Kidney (tissue), 14 donors: ENCODE measurements around the gene NIPBL. TPM values are rescaled to one million over a fixed set of nuclear protein-coding genes. Genes with fewer than 3 reads are reported as not detected.
"Not testable (repeated sequence)": the region's sequence is repeated elsewhere in the genome, so short reads cannot be mapped to it uniquely, and the experiment has no call there.

Source experiments
- DNase-seq, 5 donors: peaks; one replicate each; pipeline ENCODE4 v3.0.0-alpha.2; 2013 to 2020
- FAIRE-seq: peaks from 2 replicates; lab custom pipeline; 2012; peaks lifted over from hg19 to GRCh38; lab: Jason Lieb, UNC
- H3K27ac ChIP-seq, 2 donors: one replicate each; pipeline ENCODE4 v1.7.0; 2013; ENCODE audit warnings: low read depth in 2 of 2, low read length in 2 of 2, inconsistent platforms in 1 of 2
- H3K27me3 ChIP-seq: one replicate; pipeline ENCODE4 v1.7.1; 2013; ENCODE audit warnings: low read length, inconsistent platforms; ENCODE audit not compliant: control insufficient read depth, insufficient read depth
- H3K36me3 ChIP-seq, 3 donors: one replicate each; pipeline versions ENCODE4 v1.7.0 to v1.7.1; 2013; ENCODE audit warnings: low read length in 3 of 3, control low read depth in 1 of 3, inconsistent platforms in 1 of 3; ENCODE audit not compliant: insufficient read depth in 3 of 3, control insufficient read depth in 2 of 3
- H3K4me1 ChIP-seq, 3 donors: one replicate each; pipeline versions ENCODE4 v1.7.0 to v1.7.1; 2013; ENCODE audit warnings: low read length in 3 of 3, inconsistent platforms in 1 of 3, low read depth in 1 of 3; ENCODE audit not compliant: control insufficient read depth in 2 of 3, insufficient read depth in 2 of 3
- H3K4me3 ChIP-seq, 3 donors: one replicate each; pipeline versions ENCODE4 v1.7.0 to v1.8.1; 2013; ENCODE audit warnings: low read length in 3 of 3, control low read depth in 1 of 3, inconsistent platforms in 1 of 3
- H3K9ac ChIP-seq, 3 donors: one replicate each; pipeline versions ENCODE4 v1.7.0 to v1.7.1; 2013; ENCODE audit warnings: low read length in 3 of 3, control low read depth in 1 of 3, inconsistent platforms in 1 of 3
- H3K9me3 ChIP-seq, 3 donors: one replicate each; pipeline versions ENCODE4 v1.7.0 to v1.7.1; 2013; ENCODE audit warnings: low read length in 3 of 3, control low read depth in 1 of 3, inconsistent platforms in 1 of 3; ENCODE audit not compliant: control insufficient read depth in 2 of 3, insufficient read depth in 1 of 3
- CTCF ChIP-seq: IDR thresholded peaks from 3 replicates; pipeline ENCODE4 v1.5.1; 2012; ENCODE audit warnings: mild to moderate bottlenecking, moderate library complexity, borderline replicate concordance; ENCODE audit not compliant: insufficient read depth; ENCODE audit errors: extremely low read depth
- intact Hi-C: fragments of 100-400 bp; cut with DNase I; formaldehyde crosslinking; loops from one replicate; pipeline ENCODE4 v1.11.1; 2022
- polyA plus RNA-seq: library from polyadenylated mRNA; stranded (reverse); fragments of 350-450 nt; fragmentation: Illumina TruSeq; extraction: RNeasy Lipid Tissue Mini Kit (QIAGEN cat#74804); gene quantifications from one replicate; pipeline ENCODE4 v1.2.3, GENCODE V29; 2014; ENCODE audit warnings: low read depth, low replicate concordance; ENCODE audit not compliant: insufficient read depth
- total RNA-seq: library from RNA; stranded (reverse); fragmentation: NEBNext Ultra II Directional; extraction: Animal tissue kit (Norgen Biotek cat#: 25700); gene quantifications from one replicate; pipeline ENCODE4 v1.2.1, GENCODE V29; 2021
- donor health status: control.
- donor health status: control.
- donor health status: control.
- donor health status: control.
- donor health status: control.
- donor health status: DM: yes; HTN: yes; CAD: no.
- donor health status: Normal renal cell carcinoma (clear cell type).

Gene NIPBL
- total and polyA plus RNA-seq, 2 donors from 2014 or later, result 12.4 to 65.5 TPM

DNA sequence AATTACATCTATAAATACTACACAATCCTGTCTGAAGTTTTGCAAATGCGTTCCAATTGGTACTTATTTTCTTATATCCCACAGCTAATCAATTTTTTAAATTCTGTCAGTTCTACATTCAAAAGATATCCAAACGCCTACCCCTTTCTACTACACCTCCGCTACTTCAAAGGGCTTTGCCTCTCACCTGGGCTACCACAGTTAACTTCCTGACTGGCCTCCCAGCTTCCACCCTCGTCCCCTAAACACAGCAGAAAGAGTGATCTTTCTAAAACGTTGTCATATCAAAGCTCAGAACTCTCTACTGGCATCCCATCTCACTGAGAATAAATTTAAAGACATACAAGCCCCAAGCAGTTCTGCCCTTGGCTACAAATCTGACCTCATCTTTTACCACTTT lies 32.3 kb upstream of the NIPBL start:
- FAIRE-seq (no peak), DNase-seq (no peak)
- Histone ChIP-seq H3K9me3 (no peaks in the 10 kb centered on the region), H3K27me3 (no peaks in the 10 kb centered on the region), H3K4me3 (no peak overlapping the region), H3K9ac (no peak overlapping the region), H3K36me3 (no peaks in the 10 kb centered on the region), H3K4me1 (no peaks in the 10 kb centered on the region), H3K27ac (no peak overlapping the region)
- no peak for TF ChIP-seq CTCF
- intact Hi-C loops, result no loop called here

DNA sequence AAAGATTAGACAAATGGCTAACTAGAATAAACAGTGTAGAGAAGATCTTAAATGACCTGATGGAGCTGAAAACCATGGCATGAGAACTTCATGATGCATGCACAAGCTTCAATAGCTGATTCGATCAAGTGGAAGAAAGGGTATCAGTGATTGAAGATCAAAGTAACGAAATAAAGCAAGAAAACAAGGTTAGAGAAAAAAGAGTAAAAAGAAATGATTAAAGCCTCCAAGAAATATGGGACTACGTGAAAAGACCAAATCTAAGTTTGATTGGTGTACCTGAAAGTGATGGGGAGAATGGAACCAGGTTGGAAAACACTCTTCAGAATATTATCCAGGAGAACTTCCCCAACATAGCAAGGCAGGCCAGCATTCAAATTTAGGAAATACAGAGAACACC lies 28.0 kb upstream of the NIPBL start:
- DNase-seq, H3K36me3 ChIP-seq, intact Hi-C loops, H3K4me1 ChIP-seq, H3K9ac ChIP-seq, H3K9me3 ChIP-seq, H3K4me3 ChIP-seq, H3K27me3 ChIP-seq, FAIRE-seq, H3K27ac ChIP-seq: not testable (repeated sequence)

- intact Hi-C loops, DNase-seq, H3K27ac ChIP-seq, FAIRE-seq, H3K27me3 ChIP-seq, H3K9me3 ChIP-seq, H3K36me3 ChIP-seq, H3K4me1 ChIP-seq, H3K9ac ChIP-seq, H3K4me3 ChIP-seq: not testable (repeated sequence)
Observed at GRCh38 chr5:36852903-36853302, 23.7 kb upstream of the NIPBL start.

DNA sequence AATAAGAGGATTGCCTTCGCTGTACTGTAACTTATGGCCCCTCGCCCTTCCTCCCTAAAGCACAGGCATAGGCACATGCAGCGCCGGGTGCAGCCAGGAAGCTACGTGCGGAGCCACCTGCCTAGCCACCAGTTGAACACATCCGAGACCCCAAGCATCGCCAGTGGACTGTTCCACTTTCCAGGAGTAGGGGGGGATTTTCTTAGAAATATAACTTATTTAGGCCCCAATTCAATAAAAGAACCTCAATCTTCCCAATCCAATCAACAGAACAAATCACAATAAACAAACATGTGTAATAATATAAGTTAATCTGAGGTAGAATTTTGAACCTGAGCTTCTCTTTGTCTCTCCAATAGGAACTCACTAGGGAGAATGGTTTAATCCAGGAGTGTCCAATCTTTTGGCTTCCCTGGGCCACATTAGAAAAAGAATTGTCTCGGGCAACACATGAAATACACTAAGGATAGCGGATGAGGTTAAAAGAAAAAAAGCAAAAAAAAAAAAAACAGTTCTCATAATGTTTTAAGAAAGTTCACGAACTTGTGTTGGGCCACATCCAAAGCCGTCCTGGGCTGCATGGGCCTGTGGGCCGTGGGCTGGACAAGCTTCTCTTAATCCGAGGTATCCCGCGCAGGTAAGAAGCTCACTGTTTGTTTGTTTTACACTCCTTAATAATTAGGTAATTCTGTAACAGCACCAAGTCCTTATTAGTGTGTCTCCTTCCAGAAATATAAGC lies 22.0 kb upstream of the NIPBL start:
- no peak for TF ChIP-seq CTCF
- intact Hi-C loops, result no loop called here

More for the DNA sequence above, 22.0 kb upstream of the NIPBL start:
- Histone ChIP-seq H3K36me3 (no peaks in the 10 kb centered on the region), H3K9me3 (no peaks in the 10 kb centered on the region), H3K4me3 (no peak overlapping the region), H3K9ac (no peak overlapping the region), H3K27me3 (no peaks in the 10 kb centered on the region), H3K27ac (no peak overlapping the region), H3K4me1 (no peaks in the 10 kb centered on the region)
- DNase-seq, result no peak
- no peak for FAIRE-seq
